Right lobe of liver (tissue), 4 donors: ENCODE data around the gene MYCBP2.

Experiments
- CTCF ChIP-seq, 4 donors: fragments of 200-600 bp in 3 of 4; fragments of 450-650 bp in 1 of 4; IDR thresholded peaks; one replicate each; pipeline versions ENCODE4 v1.5.1 to v1.8.0; 2016 to 2022; ENCODE audit warnings: antibody characterized with exemption in 4 of 4, mild to moderate bottlenecking in 2 of 4
- POLR2A ChIP-seq: fragments of 450-650 bp; IDR thresholded peaks from one replicate; pipeline ENCODE4 v1.6.1; 2017; ENCODE audit warnings: antibody characterized with exemption, mild to moderate bottlenecking
- donor health status: DM: no; HTN: no; CAD: no.
- donor health status: DM: no; HTN: no; CAD: no.
- donor health status: DM: no; HTN: yes; CAD: no.

GRCh38 chr13:77359171-77359570 lies 32.3 kb upstream of the MYCBP2 start:
- TF ChIP-seq CTCF (IDR thresholded peaks at IDR 0.05), result no peak
- TF ChIP-seq POLR2A, result no peak
